HG03095 (cell line): ENCODE data around the gene SNRPA.
"Not testable (repeated sequence)": the region's sequence is repeated elsewhere in the genome, so short reads cannot be mapped to it uniquely, and the experiment has no call there.

ENCODE experiments used
- ATAC-seq: cut with Tn5 transposase; IDR thresholded peaks from one replicate; pipeline ENCODE4 v1.9.1; 2021; ENCODE audit warnings: moderate library complexity; ENCODE audit not compliant: unreplicated experiment

Gene SNRPA

GRCh38 chr19:40812571-40812970 is 61.6 kb downstream of the SNRPA start:
- ATAC-seq: not testable (repeated sequence)

GRCh38 chr19:40813182-40813581 is 62.2 kb downstream of the SNRPA start:
- ATAC-seq: no peak
